Prostate gland (tissue), 2 donors: ENCODE measurements around the gene IRAK3.
"Not testable (repeated sequence)": the region's sequence is repeated elsewhere in the genome, so short reads cannot be mapped to it uniquely, and the experiment has no call there.

Experiments
- CTCF ChIP-seq, 4 experiments: fragments of 200-600 bp in 2 of 4; fragments of 450-650 bp in 2 of 4; sonication (generic) in 2 of 4; IDR thresholded peaks; 1 replicate in 3 of 4; 2 replicates in 1 of 4; pipeline ENCODE4 v1.5.1; 2016 to 2019; ENCODE audit warnings: antibody characterized with exemption in 4 of 4, mild to moderate bottlenecking in 2 of 4, moderate library complexity in 2 of 4
- POLR2A ChIP-seq: fragments of 450-650 bp; IDR thresholded peaks from one replicate; pipeline ENCODE4 v1.6.1; 2016; ENCODE audit warnings: antibody characterized with exemption, mild to moderate bottlenecking
- POLR2AphosphoS5 ChIP-seq: sonication (generic); formaldehyde crosslinking; IDR thresholded peaks from one replicate; pipeline ENCODE4 v1.6.1; 2017; ENCODE audit warnings: antibody characterized with exemption

- not testable (repeated sequence) for TF ChIP-seq POLR2A; CTCF (IDR thresholded peaks at IDR 0.05); POLR2AphosphoS5
Observed at GRCh38 chr12:66236282-66236675, 47.3 kb downstream of the IRAK3 start.
